Measurements from ENCODE around the gene SPEM1. TPM values are rescaled to one million over a fixed set of nuclear protein-coding genes. Genes with fewer than 3 reads are reported as not detected.

The SPEM1 gene
- total and polyA plus RNA-seq, 2 of the 13 experiments (the other 11 are each of a cell fraction or from before 2014, with no cell fraction given): not detected

- 0 out of 2 replicates have a peak, but pooled peaks have one; percentile 51 for TF ChIP-seq ZNF768 (CRISPR knock-in tag; IDR thresholded peaks at IDR 0.05)
- TF ChIP-seq KLF6 (CRISPR knock-in tag; IDR thresholded peaks at IDR 0.05): 0 out of 2 replicates have a peak, but pooled peaks have one; percentile 58
- TF ChIP-seq PTBP1 (IDR thresholded peaks at IDR 0.05; ENCODE audit: low read depth, low read length, poor library complexity, severe bottlenecking): no peak
- no peak for TF ChIP-seq ZNF3 (CRISPR knock-in tag; IDR thresholded peaks at IDR 0.05)
- TF ChIP-seq ZNF326 (CRISPR knock-in tag; IDR thresholded peaks at IDR 0.05; ENCODE audit: borderline replicate concordance): no peak
- no peak for TF ChIP-seq ZNF589 (CRISPR knock-in tag; conservative IDR thresholded peaks at IDR 0.05)
- TF ChIP-seq SAFB2 (CRISPR knock-in tag; IDR thresholded peaks at IDR 0.05; ENCODE audit: borderline replicate concordance, low read depth): no peak
- TF ChIP-seq ZXDC (CRISPR knock-in tag; IDR thresholded peaks at IDR 0.05): no peak
- no peak for TF ChIP-seq ZNF446 (CRISPR knock-in tag; IDR thresholded peaks at IDR 0.05)
- peak; percentile 85; the same call in 1 of the 2 replicates for TF ChIP-seq ZFP91 (CRISPR knock-in tag; IDR thresholded peaks at IDR 0.05; ENCODE audit: borderline replicate concordance)
- no peak for TF ChIP-seq SIX4 (CRISPR knock-in tag; IDR thresholded peaks at IDR 0.05)
- no peak; the same call in 1 of the 2 replicates for TF ChIP-seq KLF11 (CRISPR knock-in tag; IDR thresholded peaks at IDR 0.05)
- TF ChIP-seq ZNF253 (CRISPR knock-in tag; IDR thresholded peaks at IDR 0.05; ENCODE audit: borderline replicate concordance): no peak
- 0 out of 2 replicates have a peak, but pooled peaks have one; percentile 49 for TF ChIP-seq ZNF749 (CRISPR knock-in tag; IDR thresholded peaks at IDR 0.05; ENCODE audit: borderline replicate concordance)
- no peak; the same call in 1 of the 2 replicates for TF ChIP-seq BRD4 (CRISPR knock-in tag; IDR thresholded peaks at IDR 0.05)
- no peak for TF ChIP-seq NAIF1 (CRISPR knock-in tag; IDR thresholded peaks at IDR 0.05; ENCODE audit: borderline replicate concordance)
- peak; percentile 92 for TF ChIP-seq ZC3H13 (CRISPR knock-in tag; IDR thresholded peaks at IDR 0.05)
- no peak for TF ChIP-seq KDM3A (CRISPR knock-in tag; IDR thresholded peaks at IDR 0.05; ENCODE audit: low read depth)
- TF ChIP-seq ZNF264 (CRISPR knock-in tag; IDR thresholded peaks at IDR 0.05): no peak
- TF ChIP-seq ZNF567 (CRISPR knock-in tag; IDR thresholded peaks at IDR 0.05; ENCODE audit: borderline replicate concordance): no peak
- no peak for TF ChIP-seq TCF12 (IDR thresholded peaks at IDR 0.05)
- no peak for TF ChIP-seq TCF12 (CRISPR knock-in tag; IDR thresholded peaks at IDR 0.05)
- TF ChIP-seq, protein P1, sequence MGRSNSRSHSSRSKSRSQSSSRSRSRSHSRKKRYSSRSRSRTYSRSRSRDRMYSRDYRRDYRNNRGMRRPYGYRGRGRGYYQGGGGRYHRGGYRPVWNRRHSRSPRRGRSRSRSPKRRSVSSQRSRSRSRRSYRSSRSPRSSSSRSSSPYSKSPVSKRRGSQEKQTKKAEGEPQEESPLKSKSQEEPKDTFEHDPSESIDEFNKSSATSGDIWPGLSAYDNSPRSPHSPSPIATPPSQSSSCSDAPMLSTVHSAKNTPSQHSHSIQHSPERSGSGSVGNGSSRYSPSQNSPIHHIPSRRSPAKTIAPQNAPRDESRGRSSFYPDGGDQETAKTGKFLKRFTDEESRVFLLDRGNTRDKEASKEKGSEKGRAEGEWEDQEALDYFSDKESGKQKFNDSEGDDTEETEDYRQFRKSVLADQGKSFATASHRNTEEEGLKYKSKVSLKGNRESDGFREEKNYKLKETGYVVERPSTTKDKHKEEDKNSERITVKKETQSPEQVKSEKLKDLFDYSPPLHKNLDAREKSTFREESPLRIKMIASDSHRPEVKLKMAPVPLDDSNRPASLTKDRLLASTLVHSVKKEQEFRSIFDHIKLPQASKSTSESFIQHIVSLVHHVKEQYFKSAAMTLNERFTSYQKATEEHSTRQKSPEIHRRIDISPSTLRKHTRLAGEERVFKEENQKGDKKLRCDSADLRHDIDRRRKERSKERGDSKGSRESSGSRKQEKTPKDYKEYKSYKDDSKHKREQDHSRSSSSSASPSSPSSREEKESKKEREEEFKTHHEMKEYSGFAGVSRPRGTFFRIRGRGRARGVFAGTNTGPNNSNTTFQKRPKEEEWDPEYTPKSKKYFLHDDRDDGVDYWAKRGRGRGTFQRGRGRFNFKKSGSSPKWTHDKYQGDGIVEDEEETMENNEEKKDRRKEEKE (IDR thresholded peaks at IDR 0.05): no peak
Observed at GRCh38 chr17:7444682-7445618, 24.8 kb downstream of the SPEM1 start, which contains the start of gene CHRNB1 (continued).
